ENCODE results near the gene NR4A1.

The NR4A1 gene

GRCh38 chr12:52049688-52050087 lies 1.6 kb upstream of the NR4A1 start:
- DNase-seq (ENCODE audit: low read depth): no peak

GRCh38 chr12:52050116-52050757 lies 1.0 kb upstream of the NR4A1 start:
- no peak for DNase-seq (ENCODE audit: low read depth)
- no peak for TF ChIP-seq CTCF (conservative IDR thresholded peaks at IDR 0.05; ENCODE audit: low read depth, low read length)
- peak overlapping the region; percentile 66 for H3K4me3 ChIP-seq (ENCODE audit: low read depth, low read length)

More at GRCh38 chr12:52049688-52050087, 1.6 kb upstream of the NR4A1 start:
- TF ChIP-seq CTCF (conservative IDR thresholded peaks at IDR 0.05; ENCODE audit: low read depth, low read length): no peak
- no peak overlapping the region for H3K4me3 ChIP-seq (ENCODE audit: low read depth, low read length)

GRCh38 chr12:52052468-52053186 lies 1.4 kb downstream of the NR4A1 start:
- TF ChIP-seq CTCF (conservative IDR thresholded peaks at IDR 0.05; ENCODE audit: low read depth, low read length): no peak
- DNase-seq (ENCODE audit: low read depth): no peak
- H3K4me3 ChIP-seq (ENCODE audit: low read depth, low read length): peak overlapping the region; percentile 65

GRCh38 chr12:52053536-52054209 lies 2.4 kb downstream of the NR4A1 start:
- TF ChIP-seq CTCF (conservative IDR thresholded peaks at IDR 0.05; ENCODE audit: low read depth, low read length): no peak
- DNase-seq (ENCODE audit: low read depth): no peak
- no peak overlapping the region for H3K4me3 ChIP-seq (ENCODE audit: low read depth, low read length)

- no peak for TF ChIP-seq CTCF (conservative IDR thresholded peaks at IDR 0.05; ENCODE audit: low read depth, low read length)
- DNase-seq (ENCODE audit: low read depth): no peak
Observed at GRCh38 chr12:52054231-52054832, 3.1 kb downstream of the NR4A1 start.

GRCh38 chr12:52054833-52055730 lies 3.8 kb downstream of the NR4A1 start:
- DNase-seq (ENCODE audit: low read depth): no peak
- H3K4me3 ChIP-seq (ENCODE audit: low read depth, low read length): no peak overlapping the region
- TF ChIP-seq CTCF (conservative IDR thresholded peaks at IDR 0.05; ENCODE audit: low read depth, low read length): no peak

More at GRCh38 chr12:52054231-52054832, 3.1 kb downstream of the NR4A1 start:
- no peak overlapping the region for H3K4me3 ChIP-seq (ENCODE audit: low read depth, low read length)
